HepG2 (cell line): ENCODE measurements around the gene RNLS. TPM values are rescaled to one million over a fixed set of nuclear protein-coding genes. Genes with fewer than 3 reads are reported as not detected.

ENCODE experiments used
- ATAC-seq: fragments of 200-7000 bp; cut with Tn5 transposase; 3 replicates; pipeline ENCODE4 v1.9.1; 2020; ENCODE audit warnings: mild to moderate bottlenecking, moderate library complexity
- BruUV-seq: library from RNA; stranded (reverse); fragments of 400-500 nt; replicated peaks from 2 replicates; lab custom pipeline; 2021; lab: Mats Ljungman, UMichigan
- CTCF ChIA-PET: fragments of 300-600 bp; formaldehyde crosslinking; extraction: SDS; loops from one replicate; lab custom pipeline; 2021; ENCODE audit warnings: low total read pairs, inconsistent platforms, low intra/inter-chr PET ratio; lab: Yijun Ruan, JAX
- POLR2A ChIA-PET: fragments of 350-600 bp; sonication (Branson Sonifier 250); formaldehyde crosslinking; loops from one replicate; lab custom pipeline; 2020; ENCODE audit warnings: antibody characterized with exemption, inconsistent platforms; lab: Yijun Ruan, JAX
- DNase-seq: peaks from one replicate; pipeline ENCODE4 v3.0.0-alpha.2; 2015; ENCODE audit warnings: low spot score
- FAIRE-seq: peaks from 3 replicates; lab custom pipeline; 2011; peaks lifted over from hg19 to GRCh38; lab: Jason Lieb, UNC
- H2AFZ ChIP-seq: one replicate; pipeline ENCODE4 v1.6.1; 2011; ENCODE audit warnings: low read length, inconsistent platforms
- H3K27ac ChIP-seq: fragments of 300-600 bp; 3 replicates; pipeline ENCODE4 v1.8.0; 2011; ENCODE audit warnings: mixed run types, mild to moderate bottlenecking, mixed read lengths, low read length, inconsistent platforms; ENCODE audit not compliant: insufficient read depth; ENCODE audit errors: extremely low read length
- H3K27me3 ChIP-seq, 2 experiments: fragments of 200-600 bp in 1 of 2; 2 replicates in 1 of 2; 3 replicates in 1 of 2; pipeline versions ENCODE4 v1.6.0 to v1.8.0; 2011; ENCODE audit warnings: low read length in 2 of 2, mild to moderate bottlenecking in 2 of 2, moderate library complexity in 2 of 2, inconsistent platforms in 1 of 2; ENCODE audit not compliant: insufficient read depth in 2 of 2, control insufficient read depth in 1 of 2
- H3K36me3 ChIP-seq, 2 experiments: fragments of 200-600 bp in 1 of 2; replicated peaks in 1 of 2; 2 replicates in 1 of 2; 3 replicates in 1 of 2; pipeline versions ENCODE4 v1.5.1 to v1.8.0; 2011; ENCODE audit warnings: low read length in 2 of 2, inconsistent platforms in 1 of 2; ENCODE audit not compliant: insufficient read depth in 2 of 2, control insufficient read depth in 1 of 2
- H3K4me1 ChIP-seq: 2 replicates; pipeline ENCODE4 v1.5.1; 2012; ENCODE audit warnings: low read length, inconsistent platforms; ENCODE audit not compliant: insufficient read depth
- H3K4me2 ChIP-seq: 2 replicates; pipeline ENCODE4 v1.6.0; 2011; ENCODE audit warnings: low read depth, low read length, inconsistent platforms
- H3K4me3 ChIP-seq, 3 experiments: fragments of 200-600 bp in 1 of 3; sonication (generic), shearing (Covaris generic) in 1 of 3; replicated peaks in 1 of 3; 2 replicates each; pipeline ENCODE4 v1.5.1; 2011 to 2016; ENCODE audit warnings: low read length in 3 of 3, inconsistent platforms in 2 of 3, low read depth in 2 of 3, mild to moderate bottlenecking in 2 of 3, control low read depth in 1 of 3, mixed read lengths in 1 of 3; ENCODE audit not compliant: insufficient read depth in 1 of 3
- H3K79me2 ChIP-seq: one replicate; pipeline ENCODE4 v1.6.1; 2011; ENCODE audit warnings: low read length, inconsistent platforms; ENCODE audit not compliant: insufficient read depth
- H3K9ac ChIP-seq: 2 replicates; pipeline ENCODE4 v1.6.0; 2011; ENCODE audit warnings: mild to moderate bottlenecking, low read depth, low read length, inconsistent platforms; ENCODE audit not compliant: insufficient read depth
- H3K9me3 ChIP-seq: 2 replicates; pipeline ENCODE4 v1.5.1; 2012; ENCODE audit warnings: mild to moderate bottlenecking, low read length
- H4K20me1 ChIP-seq: 2 replicates; pipeline ENCODE4 v1.6.0; 2011; ENCODE audit warnings: inconsistent platforms, mild to moderate bottlenecking, low read length, moderate library complexity; ENCODE audit not compliant: insufficient read depth
- AFF4 ChIP-seq: sonication (generic); formaldehyde crosslinking; IDR thresholded peaks from 2 replicates; pipeline ENCODE4 v1.4.0; 2020; ENCODE audit warnings: missing genetic modification reagents
- DBP ChIP-seq: sonication (generic); formaldehyde crosslinking; IDR thresholded peaks from 2 replicates; pipeline ENCODE4 v1.4.0; 2020; ENCODE audit warnings: missing genetic modification reagents; ENCODE audit errors: not compliant biosample characterization
- KLF6 ChIP-seq: IDR thresholded peaks from 2 replicates; pipeline ENCODE4 v1.8.0; 2016; ENCODE audit warnings: missing biosample characterization, missing genetic modification reagents
- LCORL ChIP-seq, 2 experiments: fragments of 450-650 bp in 1 of 2; sonication (generic) in 1 of 2; formaldehyde crosslinking in 1 of 2; IDR thresholded peaks; 2 replicates each; pipeline versions ENCODE4 v1.5.0 to v1.6.1; 2017 to 2020; ENCODE audit warnings: antibody characterized with exemption in 1 of 2, missing genetic modification reagents in 1 of 2
- MAFK ChIP-seq, 2 experiments: IDR thresholded peaks in 1 of 2; conservative IDR thresholded peaks in 1 of 2; 2 replicates each; pipeline ENCODE4 v1.6.1; 2011; ENCODE audit warnings: improper control_type of control experiment in 2 of 2, low read length in 2 of 2
- MBD4 ChIP-seq: IDR thresholded peaks from 2 replicates; pipeline ENCODE4 v1.6.1; 2012; ENCODE audit warnings: low read length, inconsistent platforms, borderline replicate concordance
- PCBP1 ChIP-seq: fragments of 200-400 bp; formaldehyde crosslinking; IDR thresholded peaks from 2 replicates; pipeline ENCODE4 v1.6.1; 2017; ENCODE audit warnings: mild to moderate bottlenecking, low read depth, low read length, borderline replicate concordance
- POLR2AphosphoS5 ChIP-seq: IDR thresholded peaks from 2 replicates; pipeline ENCODE4 v1.6.1; 2012; ENCODE audit warnings: low read depth, low read length
- RORA ChIP-seq: sonication (generic); formaldehyde crosslinking; IDR thresholded peaks from 2 replicates; pipeline ENCODE4 v1.5.0; 2020; ENCODE audit warnings: mild to moderate bottlenecking, missing genetic modification reagents, moderate library complexity
- SATB2 ChIP-seq: sonication (generic); formaldehyde crosslinking; IDR thresholded peaks from 2 replicates; pipeline ENCODE4 v1.5.0; 2020; ENCODE audit warnings: missing genetic modification reagents
- TIGD3 ChIP-seq: sonication (generic); formaldehyde crosslinking; IDR thresholded peaks from 2 replicates; pipeline ENCODE4 v1.5.1; 2020; ENCODE audit warnings: mild to moderate bottlenecking, missing genetic modification reagents, borderline replicate concordance
- ZIK1 ChIP-seq: sonication (generic); formaldehyde crosslinking; IDR thresholded peaks from 2 replicates; pipeline ENCODE4 v1.5.0; 2020; ENCODE audit warnings: mild to moderate bottlenecking, low read depth, missing genetic modification reagents, borderline replicate concordance
- ZNF549 ChIP-seq: sonication (generic); formaldehyde crosslinking; IDR thresholded peaks from 2 replicates; pipeline ENCODE4 v1.5.0; 2020; ENCODE audit warnings: missing genetic modification reagents
- ZNF574 ChIP-seq: sonication (generic); formaldehyde crosslinking; IDR thresholded peaks from 2 replicates; pipeline ENCODE4 v1.4.0; 2020; ENCODE audit warnings: missing genetic modification reagents
- ZNF772 ChIP-seq: sonication (generic); formaldehyde crosslinking; IDR thresholded peaks from 2 replicates; pipeline ENCODE4 v1.5.0; 2020; ENCODE audit warnings: mild to moderate bottlenecking, missing genetic modification reagents
- ZNF792 ChIP-seq: IDR thresholded peaks from 2 replicates; pipeline ENCODE4 v1.6.1; 2016
- ZNF879 ChIP-seq: sonication (generic); formaldehyde crosslinking; IDR thresholded peaks from 2 replicates; pipeline ENCODE4 v1.8.1; 2023; ENCODE audit warnings: missing genetic modification reagents
- ZSCAN31 ChIP-seq: sonication (generic); formaldehyde crosslinking; IDR thresholded peaks from 2 replicates; pipeline ENCODE4 v1.5.0; 2020; ENCODE audit warnings: low read depth, mild to moderate bottlenecking, missing genetic modification reagents
- WGBS: methylation state at CpG from one replicate; pipeline ENCODE4 v1.1.6; 2017; ENCODE audit warnings: low lambda C conversion rate; 5-methylcytosine and 5-hydroxymethylcytosine counted together
- in situ Hi-C: cut with HindIII; loops from 2 replicates; pipeline ENCODE4 v1.10.0; 2017; ENCODE audit warnings: low pct_unique_long_range_greater_than_20kb; ENCODE audit not compliant: extremely low pct_ligation_motif_present
- intact Hi-C: fragments of 100-400 bp; cut with micrococcal nuclease; formaldehyde crosslinking; loops from one replicate; pipeline ENCODE4 v1.10.0; 2022; ENCODE audit not compliant: unreplicated experiment
- polyA plus RNA-seq, 8 experiments: library from polyadenylated mRNA; depleted of rRNA in 3 of 8; stranded (reverse) in 7 of 8; unstranded in 1 of 8; fragments of >200 nt; fragmentation: Illumina TruSeq in 4 of 8; extraction: Trizol in 4 of 8; gene quantifications; 2 replicates each; pipeline versions ENCODE4 v1.2.1 to v1.2.3, GENCODE V29; 2011 to 2016; ENCODE audit warnings: low read depth in 4 of 8, missing spikeins in 1 of 8, mixed read lengths in 1 of 8; ENCODE audit not compliant: insufficient read depth in 1 of 8
- total RNA-seq, 5 experiments: library from RNA; depleted of rRNA; stranded (reverse); fragments of >200 nt; fragmentation: Illumina TruSeq; extraction: Trizol; gene quantifications; 2 replicates each; pipeline ENCODE4 v1.2.3, GENCODE V29; 2016; ENCODE audit warnings: low read depth in 1 of 5

RNLS gene
- total and polyA plus RNA-seq, 2 of the 13 experiments (the other 11 are each of a cell fraction or from before 2014, with no cell fraction given): not detected

- no peaks in the 10 kb centered on the region for H3K27me3 ChIP-seq
- H3K4me3 ChIP-seq: no peak within 1 kb of the TSS
- no peaks in the 10 kb centered on the region for H3K4me1 ChIP-seq
- no peaks in the 10 kb centered on the region for H3K9me3 ChIP-seq
- ATAC-seq: no peak
- no peaks in the 10 kb centered on the region for H3K36me3 ChIP-seq
- POLR2A ChIA-PET: no interaction called here
- no peak for DNase-seq
- no peak within 1 kb of the TSS for H2AFZ ChIP-seq
- intact Hi-C loops: no loop called here
- no peak for FAIRE-seq
- H3K79me2 ChIP-seq: no peaks in the 10 kb centered on the region
- no peak within 1 kb of the TSS for H3K27ac ChIP-seq
- BruUV-seq: no TSS peak
- no peak for TF ChIP-seq POLR2AphosphoS5
- TF ChIP-seq KLF6: no peak
- TF ChIP-seq ZSCAN31 (CRISPR knock-in tag): no peak
- TF ChIP-seq DBP (CRISPR knock-in tag): no peak
- no peak for TF ChIP-seq TIGD3 (CRISPR knock-in tag)
- TF ChIP-seq SATB2 (CRISPR knock-in tag): no peak
- no peak for TF ChIP-seq MAFK (conservative IDR thresholded peaks at IDR 0.05 in 1 of 2, IDR thresholded peaks at IDR 0.05 in 1 of 2; ENCODE audit: low read length in 2 of 2)
- TF ChIP-seq ZIK1 (CRISPR knock-in tag): no peak
- TF ChIP-seq ZNF549 (CRISPR knock-in tag): no peak
- TF ChIP-seq PCBP1: no peak
- no peak for TF ChIP-seq ZNF879
- no peak for TF ChIP-seq LCORL (IDR thresholded peaks at IDR 0.05)
- TF ChIP-seq LCORL (CRISPR knock-in tag; IDR thresholded peaks at IDR 0.05): no peak
- no peak for TF ChIP-seq MBD4
- no peak for TF ChIP-seq ZNF574
- no peak for TF ChIP-seq RORA
- no peak for TF ChIP-seq ZNF792 (CRISPR knock-in tag)
- no peak for TF ChIP-seq AFF4 (CRISPR knock-in tag)
- TF ChIP-seq ZNF772 (CRISPR knock-in tag): no peak
- no peaks in the 10 kb centered on the region for H4K20me1 ChIP-seq
- 5% methylated on average over 2 of the region's 2 CpGs for WGBS
- no peak within 1 kb of the TSS for H3K9ac ChIP-seq
- CTCF ChIA-PET: no interaction called here
- no peak within 1 kb of the TSS for H3K4me2 ChIP-seq
- in situ Hi-C loops: no loop called here
Measured at GRCh38 chr10:88586462-88586861, 3.3 kb upstream of the RNLS start, which contains the start of gene LIPJ. Gene LIPJ (plus strand): TSS chr10:88586762. CDS start chr10:88590688, 3,926 bp downstream.
